ENCODE results near the gene GAN. TPM values are rescaled to one million over a fixed set of nuclear protein-coding genes. Genes with fewer than 3 reads are reported as not detected.

The GAN gene
- total RNA-seq, 2 experiments from 2014 or later = 11.0 to 11.8 TPM

DNA sequence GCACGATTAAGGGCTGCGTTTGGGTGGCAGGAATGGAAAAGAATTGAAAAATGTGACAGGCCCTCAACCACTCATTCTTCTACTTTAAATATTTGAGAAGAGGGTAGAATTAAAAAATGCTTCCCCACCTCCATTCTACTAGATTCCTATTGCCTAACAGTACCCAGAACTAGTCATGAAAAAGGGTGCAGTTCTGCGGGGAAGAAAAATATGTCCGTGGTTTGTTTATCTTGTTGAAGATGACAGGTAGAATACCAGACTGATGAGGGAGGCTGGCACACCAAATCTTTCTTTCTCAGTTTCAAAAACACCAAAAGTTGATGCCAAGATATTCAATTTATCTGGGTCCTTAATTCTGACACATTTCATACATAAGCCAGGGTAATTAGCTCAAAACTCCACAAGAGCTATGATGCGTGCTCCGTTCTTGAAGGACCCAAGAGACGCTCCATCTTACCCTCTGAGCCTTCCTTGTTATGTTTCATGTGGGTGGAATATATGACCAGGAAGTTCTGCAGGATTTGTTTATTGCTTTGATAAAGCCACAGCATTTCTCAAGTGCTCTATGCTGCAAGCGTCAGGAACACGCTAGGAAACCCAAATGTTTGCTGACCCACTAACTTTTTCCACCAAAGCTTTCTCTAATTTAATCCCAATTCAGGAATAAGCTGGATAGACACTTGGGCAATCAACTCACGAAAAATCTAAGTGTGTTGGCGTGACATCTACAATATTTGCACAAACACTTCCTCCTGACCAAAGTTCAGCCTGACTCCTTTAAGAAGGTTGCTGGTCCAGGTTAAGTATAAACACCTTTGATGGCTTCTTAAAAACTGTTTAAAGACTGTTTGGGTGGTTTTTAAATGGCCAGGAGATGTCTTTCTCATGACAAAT lies 20.6 kb upstream of the GAN start:
- POLR2A ChIA-PET = no interaction called here
- CTCF ChIA-PET = no interaction called here

DNA sequence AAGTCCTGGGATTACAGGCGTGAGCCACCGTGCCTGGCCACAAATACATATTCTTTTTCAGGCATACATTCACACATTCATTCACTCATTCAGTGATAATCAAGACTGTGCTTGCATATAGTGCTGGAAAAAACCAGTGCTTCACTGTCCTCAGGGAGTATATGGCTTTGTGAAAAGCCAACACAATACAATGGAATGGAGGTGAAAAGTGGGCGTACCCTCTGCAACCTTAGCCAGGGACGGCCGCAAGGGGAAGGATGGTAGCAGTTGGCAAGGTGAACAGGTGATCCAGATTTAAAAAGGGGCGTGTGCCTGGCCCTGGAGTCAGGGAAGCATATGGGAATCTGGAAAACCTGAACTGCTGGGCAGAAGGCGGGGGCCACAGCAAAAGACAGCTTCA lies 18.1 kb upstream of the GAN start:
- ChIA-PET CTCF (no interaction called here), POLR2A (no interaction called here)

DNA sequence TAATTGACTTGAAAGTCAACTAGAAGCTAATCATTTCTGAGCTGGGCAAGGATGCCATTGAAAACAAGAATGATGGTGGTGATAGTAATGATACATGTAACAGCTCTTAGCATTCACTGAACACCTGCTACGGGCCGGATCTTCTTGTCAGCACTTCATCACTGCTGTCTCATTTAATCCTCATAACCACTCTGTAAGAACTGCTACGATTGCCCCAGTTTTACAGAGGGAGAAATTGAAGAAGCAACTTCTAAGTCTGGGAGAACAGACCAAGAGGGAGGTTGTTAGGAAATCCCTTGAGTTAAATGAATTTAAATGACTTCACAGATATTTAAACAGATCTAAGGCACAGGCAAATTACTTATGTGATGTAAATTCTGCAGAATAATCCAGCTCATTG lies 7.0 kb upstream of the GAN start:
- CTCF ChIA-PET = no interaction called here
- POLR2A ChIA-PET = no interaction called here

DNA sequence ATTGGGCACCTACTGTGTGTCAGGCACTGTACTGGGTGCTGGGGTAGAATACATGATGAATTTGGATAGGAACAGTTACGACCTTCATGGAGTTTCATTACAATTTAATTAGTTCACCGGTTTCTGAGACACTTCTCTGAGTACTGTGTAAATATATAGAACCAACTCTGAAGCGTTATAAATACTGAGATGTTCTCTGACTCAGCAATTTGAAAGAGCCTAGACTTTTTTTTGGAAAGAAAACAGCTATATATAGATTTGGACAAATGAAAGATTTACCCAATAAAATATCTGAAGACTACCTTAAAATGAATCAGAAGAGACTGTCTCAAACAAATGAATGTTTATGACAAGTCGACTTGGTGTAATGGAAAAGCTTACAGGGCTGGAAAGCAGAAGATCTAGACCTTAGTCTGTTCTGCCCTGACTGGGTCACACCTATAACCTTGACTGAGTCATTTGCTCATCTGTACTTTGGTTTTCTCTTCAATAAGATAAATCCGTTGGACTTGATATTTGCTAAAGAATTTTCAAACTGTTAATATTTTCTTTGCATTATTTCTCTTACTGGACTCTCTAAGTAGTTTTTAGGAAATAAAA lies 4.6 kb upstream of the GAN start:
- POLR2A ChIA-PET = interaction anchor here (0.6 kb wide), 1 partner anchor 577 kb away, joined by 4 read pairs; no protein-coding TSS in a partner anchor
- CTCF ChIA-PET = interaction anchor here (1.6 kb wide), 1 partner anchor 20 kb away, joined by 3 read pairs; no protein-coding TSS in a partner anchor

DNA sequence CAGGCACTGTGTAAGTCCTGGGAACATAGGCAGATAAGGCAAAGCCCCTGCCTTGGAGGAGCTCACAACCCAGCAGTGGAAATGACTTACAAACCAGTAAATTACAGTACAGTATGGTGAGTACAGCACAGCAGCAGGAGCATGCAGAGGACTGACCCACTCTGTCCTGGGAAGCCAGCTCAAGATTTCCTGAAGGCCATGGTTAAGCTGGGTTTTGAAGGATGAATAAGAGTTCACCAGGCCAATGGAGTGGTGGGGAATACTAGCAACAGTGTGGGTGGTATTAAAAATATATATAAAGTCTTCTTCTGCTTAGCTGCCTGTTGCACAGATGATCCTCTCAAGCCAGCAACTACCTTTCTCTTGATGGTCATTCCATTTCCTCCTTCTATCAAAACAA lies 3.0 kb upstream of the GAN start:
- ChIA-PET CTCF (interaction anchor here (1.0 to 1.6 kb wide), 2 partner anchors 18 to 55 kb away, joined by 3 to 4 read pairs; no protein-coding TSS in a partner anchor), POLR2A (no interaction called here)

DNA sequence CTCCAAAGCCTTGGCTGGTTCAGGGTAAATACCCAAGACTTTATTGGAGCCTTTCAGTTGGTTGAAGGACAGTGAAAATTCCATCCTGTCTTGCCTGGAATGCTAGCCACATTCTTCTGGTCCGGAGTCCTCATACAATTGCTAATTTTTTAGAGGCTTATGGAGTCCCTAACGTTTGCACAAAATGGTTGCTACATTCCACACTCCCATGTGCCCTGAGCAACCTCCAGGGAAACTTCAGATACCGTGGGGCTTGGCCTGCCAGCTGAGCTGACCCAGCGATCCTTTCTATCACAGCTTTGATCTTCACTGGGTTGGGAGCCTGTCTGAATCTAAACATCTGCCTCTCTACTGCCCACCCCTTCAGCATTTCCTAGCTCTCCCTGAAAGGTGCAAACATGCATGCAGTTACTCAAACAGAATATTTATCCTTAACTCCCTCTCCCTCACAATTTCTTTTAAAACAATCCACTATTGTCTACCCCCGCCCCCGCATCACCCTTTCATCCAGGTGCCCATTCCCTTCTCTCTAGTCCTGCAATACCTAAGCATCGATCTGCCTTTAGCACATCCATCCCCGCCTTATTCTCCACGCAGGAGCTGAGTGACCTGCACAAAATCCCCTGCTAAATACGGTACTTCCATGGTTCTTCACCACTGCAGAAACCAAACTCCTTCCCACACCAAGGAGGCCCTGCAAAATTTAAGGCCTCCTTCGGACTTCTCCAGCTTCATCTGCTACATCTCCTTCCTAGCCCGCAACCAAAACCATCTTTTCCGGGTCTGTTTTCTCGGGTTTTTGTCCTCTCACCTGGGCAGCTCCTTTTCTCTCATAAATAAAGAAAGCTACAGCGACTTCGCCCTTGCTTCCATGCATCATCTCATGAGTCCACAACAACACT lies 810 bp upstream of the GAN start:
- CTCF ChIA-PET = no interaction called here
- POLR2A ChIA-PET = interaction anchor here (1.1 to 1.3 kb wide), 2 partner anchors 22 to 131 kb away, joined by 4 to 8 read pairs; partner anchors contain the start of gene CMIP

DNA sequence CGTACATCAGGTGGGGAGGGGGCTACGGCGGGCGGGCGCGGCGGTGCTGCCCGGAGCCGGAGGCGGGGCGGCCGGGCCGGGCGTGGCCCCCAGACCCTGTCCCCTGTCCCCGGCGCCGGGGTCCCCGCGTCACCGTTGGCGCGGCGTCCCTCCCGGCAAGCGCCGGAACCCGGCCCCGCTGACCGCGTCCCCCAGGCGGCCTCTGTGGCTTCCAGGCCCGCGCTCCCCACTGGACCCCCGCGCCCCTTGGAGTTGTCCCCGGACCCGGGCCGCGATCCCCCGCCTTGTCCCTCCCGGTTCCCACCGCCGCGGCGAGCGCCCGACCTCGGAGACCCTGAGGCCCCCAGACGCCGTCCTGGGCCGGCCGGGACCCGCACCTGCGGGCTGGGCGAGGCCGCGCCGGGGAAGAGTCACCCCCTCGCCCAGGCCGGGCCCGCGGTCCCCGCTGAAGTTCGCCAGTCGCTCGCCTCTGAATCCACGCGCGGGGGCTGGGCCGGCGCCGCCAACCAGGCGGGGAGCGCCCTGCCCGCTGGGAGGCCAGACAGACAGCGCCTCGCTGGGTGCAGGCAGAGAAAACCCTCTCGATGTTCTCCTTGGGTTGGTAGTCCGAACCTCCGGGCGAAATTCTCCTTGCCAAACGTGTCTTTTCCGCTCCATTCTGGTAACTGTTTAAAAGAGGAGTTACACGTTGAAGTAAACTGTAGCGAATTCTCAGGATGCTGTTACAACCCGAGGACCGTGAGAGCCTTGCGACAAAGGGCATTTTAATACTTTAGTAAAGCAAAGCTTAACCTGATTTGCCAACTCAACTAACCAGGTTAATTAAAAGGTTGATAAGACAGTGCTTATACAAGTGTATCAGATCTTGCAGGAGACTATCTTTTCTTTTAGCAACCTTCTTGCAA lies 761 bp downstream of the GAN start:
- ChIA-PET CTCF (no interaction called here), POLR2A (interaction anchor here (1.1 kb wide), 1 partner anchor 21 kb away, joined by 8 read pairs; no protein-coding TSS in a partner anchor)

DNA sequence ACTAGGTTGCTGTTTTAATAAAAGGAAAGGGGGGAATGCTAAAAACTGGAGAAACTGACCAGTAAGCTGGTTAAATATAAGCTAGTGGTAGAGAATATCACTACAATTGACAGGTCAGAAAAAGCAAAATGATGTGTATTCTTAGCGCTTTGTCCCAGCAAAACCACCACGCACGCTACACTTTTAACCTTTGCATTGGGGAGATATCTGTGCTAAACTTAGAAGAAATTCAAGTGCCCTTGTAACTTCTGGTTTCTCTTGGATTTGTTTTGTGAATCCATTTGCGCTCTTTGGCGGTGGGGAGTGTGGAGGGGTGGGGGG lies 1.4 kb downstream of the GAN start:
- CTCF ChIA-PET = no interaction called here
- POLR2A ChIA-PET = no interaction called here

DNA sequence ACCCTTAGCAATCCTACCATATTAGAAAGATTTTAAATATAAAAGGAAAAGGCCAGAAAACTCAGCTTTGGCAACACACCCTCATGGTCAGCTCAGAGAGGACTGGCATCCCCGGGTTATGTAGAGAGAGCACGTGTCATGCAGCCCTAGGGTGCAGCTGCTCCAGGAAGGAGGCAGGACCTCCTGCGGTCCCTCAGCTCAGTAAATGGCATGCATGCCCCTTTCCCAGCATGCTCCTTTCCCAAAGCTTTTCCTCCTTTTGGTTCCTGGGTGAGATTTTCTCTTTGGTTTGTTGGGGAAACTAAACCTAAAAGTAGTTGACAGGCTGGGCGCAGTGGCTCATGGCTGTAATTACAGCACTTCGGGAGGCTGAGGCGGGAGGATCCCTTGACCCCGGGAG lies 3.9 kb downstream of the GAN start:
- POLR2A ChIA-PET = interaction anchor here (1.0 kb wide), 1 partner anchor 135 kb away, joined by 3 read pairs; no protein-coding TSS in a partner anchor

DNA sequence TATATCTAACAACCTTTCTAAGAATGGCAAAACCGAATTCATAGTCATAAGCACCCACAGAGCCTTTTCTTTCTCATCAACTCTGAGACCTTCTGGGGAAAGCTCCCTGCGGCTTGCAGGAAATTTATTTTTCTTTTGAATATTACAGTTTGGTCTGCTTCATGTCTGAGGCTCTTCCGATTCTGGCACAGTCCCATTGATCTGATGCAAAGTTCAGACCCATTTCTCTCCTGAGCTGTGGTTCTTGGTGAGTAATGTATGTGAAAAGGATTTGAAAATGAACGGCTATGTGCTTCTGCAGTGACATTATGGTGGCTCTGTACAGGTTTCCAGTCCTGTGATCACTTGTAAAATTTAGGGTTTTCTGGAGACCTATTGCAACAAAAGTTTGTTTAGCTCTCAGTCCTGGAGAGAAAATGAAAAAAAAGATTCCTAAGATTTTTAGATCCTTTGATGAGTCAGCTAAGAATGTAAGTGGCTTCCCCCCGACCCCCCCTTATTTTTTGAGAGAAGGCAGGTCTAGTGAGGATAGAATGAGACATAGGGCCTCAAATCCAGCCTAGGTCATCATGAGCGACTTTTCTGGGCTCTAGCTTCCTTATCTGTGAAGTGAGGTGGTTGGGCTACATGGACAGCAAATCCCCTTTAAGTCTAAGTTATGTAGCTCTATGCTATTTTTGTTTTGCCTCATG lies 4.6 kb downstream of the GAN start:
- POLR2A ChIA-PET = interaction anchor here (0.7 to 1.0 kb wide), 2 partner anchors 135 to 869 kb away, joined by 3 read pairs; no protein-coding TSS in a partner anchor
- CTCF ChIA-PET = no interaction called here

More for the DNA sequence above, 3.9 kb downstream of the GAN start:
- CTCF ChIA-PET = no interaction called here

DNA sequence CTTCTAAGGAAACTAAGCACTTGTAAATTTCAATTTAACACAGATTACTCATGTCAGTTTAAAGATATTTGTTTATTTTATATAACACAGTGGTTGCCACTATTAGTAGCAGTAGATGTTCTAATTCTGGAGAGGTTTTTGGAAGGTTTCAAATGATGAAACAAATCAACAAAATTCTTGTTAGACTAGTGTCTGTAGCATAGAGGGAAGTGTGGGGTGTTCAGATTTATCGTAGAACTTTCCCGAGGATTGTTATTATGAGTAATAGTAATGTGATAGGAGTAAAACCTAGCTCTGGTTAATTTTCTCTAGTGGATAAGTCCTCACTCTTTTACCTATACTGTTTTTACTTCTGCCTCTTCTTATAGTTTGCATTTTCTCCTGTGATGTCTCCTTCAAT lies 6.3 kb downstream of the GAN start:
- POLR2A ChIA-PET = no interaction called here
- CTCF ChIA-PET = no interaction called here

DNA sequence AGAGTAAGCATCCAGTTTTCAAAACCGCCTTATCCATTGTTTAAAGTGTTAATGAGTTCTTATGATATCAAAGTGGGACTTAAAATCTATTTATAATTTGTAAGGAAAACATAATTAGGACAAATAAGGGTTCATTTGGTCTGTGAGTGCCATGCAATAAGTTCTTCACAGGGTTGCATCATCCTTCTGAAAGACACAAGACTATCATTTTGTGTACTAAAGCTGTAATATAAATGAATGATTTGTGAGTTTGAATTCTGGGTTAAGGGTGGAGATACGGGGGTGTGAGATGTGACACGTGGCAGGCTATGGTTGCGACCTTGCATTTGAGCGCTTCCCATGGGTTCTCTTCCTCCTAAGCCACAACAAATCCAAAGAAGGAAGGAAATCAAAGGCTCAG lies 6.8 kb downstream of the GAN start:
- CTCF ChIA-PET = interaction anchor here (0.5 kb wide), 1 partner anchor 117 kb away, joined by 5 read pairs; no protein-coding TSS in a partner anchor
- POLR2A ChIA-PET = no interaction called here

DNA sequence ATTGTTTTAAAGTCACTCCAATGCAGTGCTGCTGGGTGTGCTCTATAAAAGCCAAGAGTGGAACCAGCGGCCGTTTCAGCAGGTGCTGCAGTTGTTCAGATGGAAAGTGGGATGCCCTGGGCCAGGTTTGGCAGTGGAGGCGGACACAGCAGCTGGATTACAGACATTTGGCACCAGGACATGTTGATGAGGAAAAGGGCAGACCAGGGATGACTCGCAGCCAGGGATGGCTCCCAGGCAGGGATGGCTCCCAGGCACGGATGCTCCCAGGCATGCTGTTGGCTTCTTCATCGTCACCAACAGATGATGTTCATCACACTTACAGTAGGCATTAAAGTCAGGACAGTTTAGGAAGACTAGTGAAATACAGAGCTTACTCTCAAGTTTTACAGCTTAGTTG lies 10.0 kb downstream of the GAN start:
- ChIA-PET CTCF (interaction anchor here (0.8 kb wide), 1 partner anchor 10 kb away, joined by 3 read pairs; no protein-coding TSS in a partner anchor), POLR2A (no interaction called here)

DNA sequence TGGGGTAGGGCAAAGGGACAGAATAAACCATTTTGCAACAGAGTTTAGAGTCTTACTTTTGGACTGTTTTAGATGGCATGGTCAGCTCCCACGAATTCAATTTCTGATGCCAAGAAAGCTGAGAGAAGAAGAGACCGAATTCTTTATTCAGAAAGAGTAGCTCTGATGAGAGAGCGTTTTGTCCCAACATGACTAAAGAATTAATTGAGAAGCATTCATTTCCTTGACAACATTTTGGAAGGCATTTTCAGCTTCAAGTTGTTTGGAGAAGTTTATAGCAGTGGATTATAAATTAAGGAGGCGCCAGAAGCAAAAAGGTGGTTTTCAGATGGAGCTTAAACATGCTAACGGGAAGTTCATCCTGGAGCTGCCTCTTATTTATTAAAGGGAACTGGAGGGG lies 12.2 kb downstream of the GAN start:
- ChIA-PET POLR2A (no interaction called here), CTCF (no interaction called here)

DNA sequence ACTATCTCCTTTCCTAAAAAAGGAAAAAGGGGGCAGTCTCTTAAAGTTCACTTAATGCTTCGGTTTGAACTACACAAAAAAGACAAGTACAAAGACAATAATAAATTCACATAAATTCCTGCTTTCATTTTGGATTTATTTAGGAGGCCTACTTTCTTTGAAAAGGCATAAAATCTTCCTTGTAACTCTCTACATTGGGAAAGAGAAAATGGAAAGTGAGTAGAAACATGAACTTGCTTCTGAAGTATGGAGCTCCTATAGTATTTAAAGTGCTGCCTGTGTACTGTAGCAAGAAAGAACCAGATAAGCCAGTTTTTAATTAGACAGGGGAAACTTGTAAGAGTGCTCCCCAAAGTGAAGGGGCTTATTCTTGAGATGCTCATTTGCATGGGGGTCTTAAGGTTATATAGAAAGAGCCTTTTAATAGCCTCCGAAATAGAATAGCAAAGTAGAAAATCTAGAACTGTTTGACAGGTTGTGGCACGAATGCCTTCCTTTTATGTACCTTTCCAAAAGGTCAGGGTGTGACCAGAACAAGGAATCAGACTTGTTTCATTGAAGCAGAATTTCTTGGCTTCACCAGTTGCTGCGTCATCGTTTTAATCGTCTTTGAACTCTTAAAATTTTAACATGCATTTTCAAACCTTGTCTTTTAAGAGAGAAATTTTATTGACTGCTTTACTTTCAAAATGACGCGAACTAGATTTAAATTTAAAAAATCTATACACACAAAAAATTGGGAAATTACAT lies 12.9 kb downstream of the GAN start:
- POLR2A ChIA-PET = no interaction called here
- CTCF ChIA-PET = no interaction called here

DNA sequence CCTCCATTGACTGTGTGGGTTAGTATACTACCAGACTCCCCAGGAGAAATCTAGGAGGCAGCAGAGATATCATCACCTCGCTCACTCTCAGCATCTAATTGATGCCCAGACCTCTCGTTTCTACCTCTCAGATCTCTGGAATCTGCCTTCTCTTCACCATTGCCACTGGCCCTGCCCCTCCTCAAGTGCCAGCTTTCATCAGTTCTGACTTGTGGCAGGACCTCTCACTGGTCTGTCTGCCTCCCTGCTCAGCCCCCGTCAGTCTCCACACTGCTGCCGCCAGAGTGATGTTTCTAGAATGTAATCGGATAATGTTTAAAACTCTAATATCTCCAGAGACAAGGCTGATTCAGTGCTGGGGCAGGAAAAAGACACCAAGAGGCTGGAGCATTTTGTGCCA lies 15.2 kb downstream of the GAN start:
- ChIA-PET CTCF (interaction anchor here (1.1 kb wide), 1 partner anchor 19 kb away, joined by 3 read pairs; no protein-coding TSS in a partner anchor), POLR2A (no interaction called here)

DNA sequence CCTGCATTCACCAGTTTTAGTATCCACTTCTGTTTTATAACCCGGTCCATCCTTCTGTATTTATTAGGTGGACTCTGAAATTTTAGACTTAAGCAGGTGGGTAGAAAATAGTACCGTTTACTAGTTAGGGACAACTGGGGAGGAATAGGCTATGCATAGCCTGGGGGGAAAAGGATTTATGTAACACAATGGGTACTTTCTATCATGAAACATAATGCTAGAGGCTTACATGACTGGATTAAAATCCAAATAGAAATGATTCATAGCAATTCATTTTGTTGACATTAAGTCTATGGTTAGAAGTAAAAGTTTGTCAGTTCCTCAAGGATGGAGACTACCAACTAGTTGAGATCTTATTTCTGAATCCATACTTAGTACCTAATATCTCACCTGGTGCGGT lies 18.6 kb downstream of the GAN start:
- POLR2A ChIA-PET = no interaction called here
- CTCF ChIA-PET = no interaction called here

DNA sequence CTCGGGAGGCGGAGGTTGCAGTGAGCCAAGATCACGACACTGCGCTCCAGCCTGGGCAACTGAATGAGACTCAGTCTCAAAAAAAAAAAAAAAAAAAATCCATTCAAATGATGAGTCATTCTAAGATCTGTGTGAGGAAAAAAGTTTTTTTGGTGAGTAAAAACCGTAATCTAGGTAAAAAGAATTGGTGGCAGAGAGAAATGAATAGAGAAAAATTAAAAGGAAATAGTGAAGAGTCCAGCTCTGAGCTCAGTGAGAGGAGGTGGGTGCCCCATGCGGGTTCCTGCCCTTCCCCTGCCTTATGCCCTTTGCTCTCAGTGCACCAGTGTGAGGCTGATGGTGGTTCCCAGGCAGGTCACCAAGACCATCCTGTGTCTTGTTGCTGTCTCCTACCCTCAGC lies 20.9 kb downstream of the GAN start:
- CTCF ChIA-PET = interaction anchor here (0.7 to 1.2 kb wide), 5 partner anchors 10 to 1938 kb away, joined by 3 to 4 read pairs (median 3); no protein-coding TSS in a partner anchor
- POLR2A ChIA-PET = interaction anchor here (0.7 to 1.9 kb wide), 3 partner anchors 21 to 506 kb away, joined by 4 to 8 read pairs (median 8); partner anchors contain the start of gene GAN

Measured in activated CD8-positive, alpha-beta memory T cell treated with anti-CD3 and anti-CD28 coated beads for 36 hours (primary cell).